ENCODE data around the gene CAB39.

GRCh38 chr2:230712443-230713330 is at the start of gene CAB39:
- peak; percentile 55 for TF ChIP-seq POLR2AphosphoS5 (IDR thresholded peaks at IDR 0.05; ENCODE audit: low read depth, low read length)
- peak; percentile 97 for TF ChIP-seq CTCF (IDR thresholded peaks at IDR 0.05)
- 0 out of 2 replicates have a peak, but pooled peaks have one; percentile 22 for TF ChIP-seq TCF7L2 (IDR thresholded peaks at IDR 0.05; ENCODE audit: low read depth, low read length)
- TF ChIP-seq SIN3A (IDR thresholded peaks at IDR 0.05; ENCODE audit: borderline replicate concordance, insufficient read depth, low read depth, low read length): peak; percentile 81; the same call in 1 of the 2 replicates
